VCaP (cell line): ENCODE measurements around the gene CPA4.
A peak's percentile ranks its signal among the peaks of the same experiment; 100 is the strongest.

Experiments used
- H3K27ac ChIP-seq: fragments of 450-650 bp; 2 replicates; pipeline ENCODE4 v1.5.1; 2017
- CTCF ChIP-seq: fragments of 450-650 bp; conservative IDR thresholded peaks from 2 replicates; pipeline ENCODE4 v1.5.1; 2017; ENCODE audit warnings: mild to moderate bottlenecking, moderate library complexity

The CPA4 gene

GRCh38 chr7:130367836-130368746 lies 75.1 kb downstream of the CPA4 start:
- H3K27ac ChIP-seq, result peak overlapping the region; percentile 92
- TF ChIP-seq CTCF, result no peak

- peak overlapping the region; percentile 92 for H3K27ac ChIP-seq
- TF ChIP-seq CTCF, result no peak
Observed at GRCh38 chr7:130369110-130369711, 76.2 kb downstream of the CPA4 start.

- TF ChIP-seq CTCF, result no peak
- H3K27ac ChIP-seq, result peak overlapping the region; percentile 92
Observed at GRCh38 chr7:130369831-130370550, 77.0 kb downstream of the CPA4 start.

- H3K27ac ChIP-seq, result peak overlapping the region; percentile 92
- no peak for TF ChIP-seq CTCF
Observed at GRCh38 chr7:130371046-130371445, 78.1 kb downstream of the CPA4 start.

- peak overlapping the region; percentile 92 for H3K27ac ChIP-seq
Observed at GRCh38 chr7:130372402-130373165, 79.6 kb downstream of the CPA4 start.

More at GRCh38 chr7:130372402-130373165, 79.6 kb downstream of the CPA4 start:
- TF ChIP-seq CTCF, result no peak
